ENCODE results near the gene ARFGEF2. TPM values are rescaled to one million over a fixed set of nuclear protein-coding genes. Genes with fewer than 3 reads are reported as not detected.
"Not testable (repeated sequence)": the region's sequence is repeated elsewhere in the genome, so short reads cannot be mapped to it uniquely, and the experiment has no call there.

Gene ARFGEF2
- total RNA-seq, 2 donors from 2014 or later, result 58.7 to 87.1 TPM

DNA sequence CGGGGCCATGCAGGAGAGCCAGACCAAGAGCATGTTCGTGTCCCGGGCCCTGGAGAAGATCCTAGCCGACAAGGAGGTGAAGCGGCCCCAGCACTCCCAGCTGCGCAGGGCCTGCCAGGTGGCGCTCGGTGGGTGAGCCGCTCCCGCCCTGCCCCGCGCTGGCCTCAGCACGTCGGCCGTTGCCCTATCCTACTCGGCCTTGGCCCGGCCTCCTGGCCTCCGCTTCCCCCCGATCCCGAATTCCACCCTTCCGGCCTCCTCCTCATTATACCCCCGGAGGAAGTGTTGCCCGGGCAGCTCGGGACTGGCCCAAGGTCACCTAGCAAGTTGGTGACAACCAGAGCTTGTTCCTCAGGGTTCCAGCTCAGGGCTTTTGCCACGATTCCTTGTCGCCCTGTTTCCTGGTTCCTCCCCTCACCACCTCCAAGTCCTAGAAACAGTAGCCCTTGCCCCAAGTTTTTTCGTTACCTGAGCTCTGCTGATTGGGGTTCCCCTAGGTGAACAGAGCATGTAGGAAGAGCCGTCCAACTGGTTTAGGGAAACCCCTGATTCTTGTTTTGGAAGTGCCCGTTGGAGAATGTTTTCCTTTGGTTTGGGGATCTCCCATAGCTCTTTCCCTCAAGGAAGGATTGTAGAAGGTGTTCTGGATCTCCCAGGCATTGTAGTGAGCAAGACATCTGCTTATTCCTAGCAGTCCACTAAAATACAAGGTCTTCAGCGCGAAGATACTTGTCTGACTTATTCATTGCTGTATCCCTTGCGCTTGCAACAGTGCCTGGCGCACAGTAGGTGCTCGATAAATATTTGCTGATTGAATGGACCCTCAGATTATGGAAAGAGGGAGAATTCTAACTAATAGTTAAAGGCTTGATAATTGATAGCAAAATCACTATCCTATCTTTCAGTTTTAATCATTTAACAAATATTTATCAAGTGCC lies 641 bp downstream of the ARFGEF2 start:
- DNase-seq, result peak; percentile 68 to 77
- peak; percentile 58 for ATAC-seq
- intact Hi-C loops (cut with DNase I, micrococcal nuclease), result no loop called here

DNA sequence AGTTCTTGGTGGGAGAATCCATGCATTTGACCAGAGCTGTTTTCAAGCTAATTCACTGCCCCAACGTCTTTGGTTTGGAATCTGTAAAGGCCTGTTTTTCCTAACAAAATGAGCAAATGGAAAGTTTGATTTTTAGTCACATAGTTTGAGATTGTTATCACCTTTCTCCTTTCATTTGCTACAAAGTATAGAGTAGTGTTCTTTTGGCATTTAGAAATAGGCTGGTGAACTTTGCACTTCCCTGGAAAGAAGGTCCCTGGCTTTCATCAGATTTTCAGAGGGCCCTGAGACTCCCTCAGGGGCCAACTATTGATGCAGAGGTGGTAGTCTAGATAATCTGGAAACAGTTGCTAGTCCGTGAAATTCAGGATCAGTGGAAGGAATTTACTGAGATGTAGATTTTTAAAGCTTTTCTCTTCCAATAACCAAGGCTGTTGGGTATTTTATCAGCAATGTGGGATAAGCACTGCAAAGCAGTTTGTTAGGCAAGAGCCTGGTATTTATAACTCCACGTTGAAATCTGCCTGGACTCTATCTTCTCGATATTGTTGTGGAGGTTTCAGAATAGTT lies 1.7 kb downstream of the ARFGEF2 start:
- intact Hi-C loops (cut with DNase I, micrococcal nuclease), result no loop called here
- ATAC-seq, result no peak
- DNase-seq, result no peak

DNA sequence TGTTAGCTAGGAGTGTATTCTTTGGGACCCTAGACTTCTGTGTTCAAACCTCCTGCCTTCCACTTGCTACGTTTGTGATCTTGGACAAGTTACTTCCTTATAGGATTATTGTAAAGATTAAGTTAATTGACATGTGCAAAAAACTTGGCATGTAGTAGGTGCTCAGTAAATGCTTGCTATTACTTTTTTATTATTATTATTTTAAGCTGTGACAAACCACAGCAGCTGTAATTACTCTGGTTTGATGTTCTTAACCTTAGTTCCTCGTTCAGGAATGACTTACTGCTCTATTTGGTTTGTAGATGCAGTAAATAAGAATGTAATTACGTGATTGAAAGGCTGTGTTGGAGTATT lies 3.2 kb downstream of the ARFGEF2 start:
- intact Hi-C loops (cut with DNase I, micrococcal nuclease), result no loop called here
- ATAC-seq (no peak), DNase-seq (no peak)

DNA sequence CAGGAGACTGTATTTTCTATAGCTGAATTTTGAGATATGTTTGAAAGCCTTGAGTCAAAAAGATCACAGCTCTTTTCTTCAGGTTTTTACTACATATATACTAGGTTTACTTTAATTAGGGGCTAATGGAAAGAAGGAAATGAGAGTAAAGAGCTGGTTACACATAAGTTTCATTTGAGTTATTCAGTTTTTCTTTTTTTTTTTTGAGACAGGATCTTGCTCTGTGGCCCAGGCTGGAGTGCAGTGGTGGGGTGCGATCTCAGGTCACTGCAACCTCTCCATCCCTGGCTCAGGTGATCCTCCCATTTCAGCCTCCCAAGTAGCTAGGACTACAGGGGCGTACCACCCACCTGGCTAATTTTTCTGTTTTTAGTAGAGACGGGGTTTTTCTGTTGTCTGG lies 4.8 kb downstream of the ARFGEF2 start:
- ATAC-seq, result no peak
- intact Hi-C loops (cut with DNase I, micrococcal nuclease), result no loop called here
- DNase-seq, result no peak

GRCh38 chr20:48926821-48927220 lies 5.3 kb downstream of the ARFGEF2 start:
- intact Hi-C loops (cut with DNase I, micrococcal nuclease), result no loop called here
- ATAC-seq, result no peak
- no peak for DNase-seq

GRCh38 chr20:48928832-48929725 lies 7.6 kb downstream of the ARFGEF2 start:
- ATAC-seq (peak; percentile 18), DNase-seq (no peak)
- intact Hi-C loops (cut with DNase I, micrococcal nuclease), result no loop called here

GRCh38 chr20:48930035-48930434 lies 8.5 kb downstream of the ARFGEF2 start:
- intact Hi-C loops (cut with DNase I, micrococcal nuclease), result no loop called here
- ATAC-seq, result no peak
- no peak for DNase-seq

- no peak for ATAC-seq
- DNase-seq, result no peak
- intact Hi-C loops (cut with DNase I, micrococcal nuclease), result no loop called here
These were observed 9.4 kb downstream of the ARFGEF2 start for GRCh38 chr20:48930878-48931277.

DNA sequence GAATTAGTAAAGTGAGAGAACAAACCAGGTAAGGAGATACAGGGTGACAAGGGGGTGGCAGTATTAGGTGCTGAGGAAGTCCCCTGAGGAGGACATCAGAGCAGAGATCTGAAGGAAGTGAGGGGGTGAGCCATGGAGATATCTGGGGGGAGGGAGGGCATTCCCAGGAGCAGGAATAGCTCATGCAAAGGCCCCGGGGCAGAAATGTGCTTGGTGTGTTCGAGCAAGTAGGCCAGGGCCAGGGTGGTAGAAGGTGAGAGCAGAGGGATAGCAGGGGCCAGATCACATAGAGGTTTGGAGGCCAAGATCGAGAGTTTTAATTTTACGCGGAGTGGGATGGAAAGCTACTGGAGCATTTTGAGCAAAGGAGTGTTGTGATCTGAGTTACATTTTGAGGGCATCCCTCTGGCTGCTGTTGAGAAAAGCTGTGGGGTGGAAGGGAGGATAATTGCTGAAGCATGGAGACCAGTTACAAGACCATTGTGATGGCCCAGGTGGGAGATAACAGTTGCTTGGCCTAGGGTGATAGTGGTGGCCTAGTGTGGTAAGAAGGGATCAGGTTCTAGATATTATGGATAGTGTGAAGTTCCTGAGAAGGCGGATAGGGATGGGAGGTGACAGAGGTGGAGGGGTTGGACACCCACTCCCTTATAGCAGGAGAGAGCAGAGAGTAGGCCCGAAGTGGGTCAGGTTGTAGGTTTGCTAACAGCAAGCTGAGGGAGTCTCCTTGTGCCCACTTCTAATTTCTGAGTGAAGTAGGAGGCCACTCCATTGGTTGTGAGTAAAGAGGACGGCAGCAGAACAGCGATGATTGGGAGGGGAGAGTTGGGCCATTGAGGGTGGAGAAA lies 10.2 kb downstream of the ARFGEF2 start:
- intact Hi-C loops (cut with DNase I, micrococcal nuclease), result no loop called here
- no peak for ATAC-seq
- DNase-seq, result no peak

GRCh38 chr20:48932375-48932941 lies 10.9 kb downstream of the ARFGEF2 start:
- peak; percentile 18 for ATAC-seq

DNA sequence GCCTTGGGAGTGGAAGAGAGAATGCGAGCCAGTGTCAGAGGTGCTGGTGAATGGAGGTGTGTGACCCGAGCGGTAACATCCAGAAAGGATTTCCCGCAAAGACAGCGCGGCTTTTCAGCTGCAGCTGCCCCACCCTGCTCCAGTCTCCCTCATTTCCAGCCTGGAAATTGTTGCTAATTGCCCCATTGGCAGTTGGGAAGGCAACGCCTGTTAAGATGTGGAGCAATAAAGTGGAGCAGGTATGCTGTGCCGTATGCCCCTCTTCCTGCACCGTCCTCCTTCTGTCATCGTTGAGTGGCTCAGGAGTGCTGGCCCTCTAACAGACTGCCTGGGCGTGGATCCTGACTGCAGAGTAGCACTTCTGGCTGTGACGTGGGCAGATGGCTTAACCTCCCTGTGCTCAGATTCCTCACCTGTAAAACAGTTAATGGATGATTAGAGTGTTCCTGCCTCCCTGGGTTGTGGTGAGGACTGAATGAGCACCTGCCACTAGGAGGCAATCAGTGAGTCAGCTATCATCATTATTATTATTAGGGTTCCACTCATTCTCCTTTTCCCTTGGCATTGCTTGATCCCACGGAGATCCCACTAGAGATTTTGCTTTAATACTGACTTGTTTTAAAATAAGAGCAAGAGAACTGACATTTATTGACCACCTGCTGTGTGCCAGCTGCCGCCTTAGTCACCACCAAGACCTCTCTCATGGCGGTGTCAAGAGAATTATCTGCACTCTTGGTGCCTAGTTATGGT lies 11.7 kb downstream of the ARFGEF2 start:
- ATAC-seq (peak; percentile 87), DNase-seq (peak; percentile 84 to 95)
- intact Hi-C loops (cut with DNase I, micrococcal nuclease), result no loop called here

More at GRCh38 chr20:48932375-48932941, 10.9 kb downstream of the ARFGEF2 start:
- intact Hi-C loops (cut with DNase I, micrococcal nuclease), result no loop called here
- no peak for DNase-seq

DNA sequence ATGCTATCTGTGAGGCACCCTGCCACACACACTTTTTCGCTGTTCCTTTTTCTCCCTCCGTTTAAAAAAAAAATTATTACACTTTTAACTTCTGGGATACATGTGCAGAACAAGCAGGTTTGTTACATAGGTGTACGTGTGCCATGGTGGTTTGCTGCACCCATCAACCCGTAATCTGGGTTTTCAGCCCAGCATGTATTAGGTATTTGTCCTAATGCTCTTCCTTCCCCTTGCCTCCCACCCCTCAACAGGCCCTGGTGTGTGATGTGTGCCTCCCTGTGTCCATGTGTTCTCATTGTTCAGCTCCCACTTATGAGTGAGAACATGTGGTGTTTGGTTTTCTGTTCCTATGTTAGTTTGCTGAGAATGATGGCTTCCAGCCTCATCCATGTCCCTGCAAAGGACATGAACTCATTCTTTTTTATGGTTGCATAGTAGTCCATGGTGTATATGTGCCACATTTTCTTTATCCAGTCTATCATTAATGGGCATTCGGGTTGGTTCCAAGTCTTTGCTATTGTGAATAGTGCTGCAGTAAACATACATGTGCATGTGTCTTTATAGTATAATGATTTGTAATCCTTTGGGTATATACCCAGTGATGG lies 12.9 kb downstream of the ARFGEF2 start:
- DNase-seq; intact Hi-C loops (cut with DNase I, micrococcal nuclease); ATAC-seq: not testable (repeated sequence)

DNA sequence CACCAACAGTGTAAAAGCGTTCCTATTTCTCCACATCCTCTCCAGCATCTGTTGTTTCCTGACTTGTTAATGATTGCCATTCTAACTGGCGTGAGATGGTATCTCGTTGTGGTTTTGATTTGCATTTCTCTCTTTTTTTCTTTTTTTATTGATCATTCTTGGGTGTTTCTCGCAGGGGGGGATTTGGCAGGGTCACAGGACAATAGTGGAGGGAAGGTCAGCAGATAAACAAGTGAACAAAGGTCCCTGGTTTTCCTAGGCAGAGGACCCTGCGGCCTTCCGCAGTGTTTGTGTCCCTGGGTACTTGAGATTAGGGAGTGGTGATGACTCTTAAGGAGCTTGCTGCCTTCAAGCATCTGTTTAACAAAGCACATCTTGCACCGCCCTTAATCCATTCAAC lies 13.5 kb downstream of the ARFGEF2 start:
- DNase-seq; intact Hi-C loops (cut with DNase I, micrococcal nuclease); ATAC-seq: not testable (repeated sequence)

DNA sequence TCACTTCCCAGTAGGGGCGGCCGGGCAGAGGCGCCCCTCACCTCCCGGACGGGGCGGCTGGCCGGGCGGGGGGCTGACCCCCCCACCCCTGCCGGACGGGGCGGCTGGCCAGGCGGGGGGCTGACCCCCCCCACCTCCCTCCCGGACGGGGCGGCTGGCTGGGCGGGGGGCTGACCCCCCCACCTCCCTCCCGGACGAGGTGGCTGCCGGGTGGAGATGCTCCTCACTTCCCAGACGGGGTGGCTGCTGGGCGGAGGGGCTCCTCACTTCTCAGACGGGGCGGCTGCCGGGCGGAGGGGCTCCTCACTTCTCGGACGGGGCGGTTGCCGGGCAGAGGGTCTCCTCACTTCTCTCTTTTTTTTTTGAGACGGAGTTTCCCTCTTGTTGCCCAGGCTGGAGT lies 14.7 kb downstream of the ARFGEF2 start:
- intact Hi-C loops (cut with DNase I, micrococcal nuclease); DNase-seq; ATAC-seq: not testable (repeated sequence)

DNA sequence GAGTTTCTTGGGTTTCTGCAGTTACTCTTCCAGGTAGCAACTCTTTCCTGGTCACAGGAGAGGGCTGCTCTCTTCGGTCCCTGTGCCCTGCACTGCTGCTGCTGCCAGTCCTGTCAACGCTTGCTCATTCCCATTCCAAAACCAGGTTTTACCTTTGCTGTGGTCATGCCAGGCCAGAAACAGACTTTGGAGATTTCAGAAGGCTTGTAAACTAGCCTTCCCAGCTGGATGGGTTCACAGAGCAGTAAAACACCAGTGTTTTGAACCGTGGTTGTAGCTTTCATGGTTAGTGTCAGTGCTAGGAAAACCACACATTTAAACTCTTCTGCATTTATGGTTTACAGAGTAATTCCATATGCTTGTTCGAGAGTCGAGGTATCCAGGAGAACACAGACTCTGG lies 16.2 kb downstream of the ARFGEF2 start:
- intact Hi-C loops (cut with DNase I, micrococcal nuclease), result no loop called here
- DNase-seq, result no peak
- ATAC-seq, result no peak

DNA sequence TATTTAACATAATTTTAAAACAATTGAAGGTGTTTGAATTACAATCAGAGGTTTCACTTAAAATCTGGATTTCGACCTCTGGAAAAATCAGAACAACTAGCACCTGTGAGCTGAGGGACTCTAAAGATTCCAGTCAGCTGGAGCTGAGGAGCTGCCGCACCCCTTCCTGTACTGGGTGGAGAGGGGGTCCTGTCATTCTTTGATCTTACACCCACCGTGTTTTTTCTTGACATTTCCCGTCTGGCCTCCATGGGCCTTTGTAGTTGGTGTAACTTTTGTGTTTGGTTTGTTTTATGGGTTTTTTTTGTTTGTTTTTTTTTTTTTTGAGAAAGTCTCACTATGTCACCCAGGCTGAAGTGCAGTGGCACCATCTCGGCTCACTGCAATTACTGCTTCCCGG lies 17.2 kb downstream of the ARFGEF2 start:
- intact Hi-C loops (cut with DNase I, micrococcal nuclease), result no loop called here
- ATAC-seq, result no peak
- DNase-seq, result no peak

DNA sequence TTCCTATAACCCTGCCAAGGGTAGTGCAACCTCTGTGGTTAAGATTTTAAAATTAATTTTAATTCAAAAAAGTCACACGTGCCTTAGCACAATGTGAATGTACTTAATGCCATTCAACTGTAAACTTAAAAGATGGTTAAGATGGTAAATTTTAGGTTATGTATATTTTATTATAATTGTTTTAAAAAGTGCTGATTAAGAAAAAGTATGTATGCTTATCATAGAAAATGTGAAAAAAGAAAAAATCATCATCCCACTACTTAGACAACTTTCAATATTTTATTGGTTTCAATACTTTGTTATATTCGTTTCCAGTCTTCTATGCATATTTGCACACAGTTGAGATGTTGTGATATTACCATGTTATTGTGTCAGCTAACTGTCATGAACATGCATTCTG lies 18.7 kb downstream of the ARFGEF2 start:
- intact Hi-C loops (cut with DNase I, micrococcal nuclease), result no loop called here
- ATAC-seq (no peak), DNase-seq (no peak)
